WI38 (cell line): ENCODE results near the gene PRR36.

Experiments used
- H3K4me3 ChIP-seq: 2 replicates; pipeline ENCODE4 v1.5.1; 2011; ENCODE audit warnings: low read depth, mild to moderate bottlenecking, control low read depth, low read length
- TF ChIP-seq, protein P1 (sequence below): IDR thresholded peaks from 2 replicates; pipeline ENCODE4 v1.5.1; 2012; ENCODE audit warnings: low read depth, mild to moderate bottlenecking, control low read depth, low read length

Gene PRR36

DNA sequence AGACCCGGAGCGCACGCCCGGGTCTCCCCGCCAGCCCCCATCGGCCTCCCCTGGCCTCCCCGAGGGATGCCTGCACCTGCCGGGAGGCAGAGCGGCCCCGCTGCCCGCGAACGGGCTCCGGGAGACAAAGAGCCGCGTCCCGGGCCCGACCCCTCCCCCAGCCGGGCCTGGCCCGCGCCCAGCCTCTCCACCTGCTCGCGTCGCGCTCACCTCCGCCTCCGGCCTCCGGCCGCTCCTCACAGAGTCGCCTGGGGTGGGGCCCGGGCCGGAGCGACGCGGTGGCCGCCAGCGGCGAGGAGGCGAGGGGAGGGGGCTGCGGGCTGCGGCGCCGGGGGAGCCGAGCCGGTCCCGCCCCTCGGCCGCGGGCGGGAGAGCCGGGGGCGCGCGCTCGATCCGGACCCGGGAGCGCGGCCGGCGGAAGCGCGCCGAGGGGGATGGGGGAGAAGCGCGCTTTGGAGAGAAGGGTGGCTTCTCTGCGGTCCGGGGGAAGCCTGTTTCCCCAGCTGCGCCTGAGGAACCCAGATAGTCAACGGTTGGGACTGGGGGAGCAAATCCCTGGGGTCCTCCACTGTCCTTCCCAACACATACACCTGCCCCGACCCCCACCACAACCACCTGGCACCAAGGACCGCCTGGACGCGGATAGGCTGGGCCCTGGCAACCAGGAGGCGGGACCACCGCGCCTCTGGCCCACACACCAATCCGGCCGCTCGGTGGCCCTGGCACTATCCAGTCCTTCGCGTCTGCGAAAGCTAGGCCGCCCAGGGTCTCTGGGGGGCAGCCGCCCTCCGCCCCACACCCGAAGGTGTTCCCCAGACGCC is at the start of gene PRR36:
Gene PRR36 (minus strand): TSS at position 315 of the 821 bp plus-strand sequence. CDS start 701 bp downstream, outside the sequence.
- H3K4me3 ChIP-seq = no peak within 1 kb of the TSS; the same call in 1 of the 2 replicates

DNA sequence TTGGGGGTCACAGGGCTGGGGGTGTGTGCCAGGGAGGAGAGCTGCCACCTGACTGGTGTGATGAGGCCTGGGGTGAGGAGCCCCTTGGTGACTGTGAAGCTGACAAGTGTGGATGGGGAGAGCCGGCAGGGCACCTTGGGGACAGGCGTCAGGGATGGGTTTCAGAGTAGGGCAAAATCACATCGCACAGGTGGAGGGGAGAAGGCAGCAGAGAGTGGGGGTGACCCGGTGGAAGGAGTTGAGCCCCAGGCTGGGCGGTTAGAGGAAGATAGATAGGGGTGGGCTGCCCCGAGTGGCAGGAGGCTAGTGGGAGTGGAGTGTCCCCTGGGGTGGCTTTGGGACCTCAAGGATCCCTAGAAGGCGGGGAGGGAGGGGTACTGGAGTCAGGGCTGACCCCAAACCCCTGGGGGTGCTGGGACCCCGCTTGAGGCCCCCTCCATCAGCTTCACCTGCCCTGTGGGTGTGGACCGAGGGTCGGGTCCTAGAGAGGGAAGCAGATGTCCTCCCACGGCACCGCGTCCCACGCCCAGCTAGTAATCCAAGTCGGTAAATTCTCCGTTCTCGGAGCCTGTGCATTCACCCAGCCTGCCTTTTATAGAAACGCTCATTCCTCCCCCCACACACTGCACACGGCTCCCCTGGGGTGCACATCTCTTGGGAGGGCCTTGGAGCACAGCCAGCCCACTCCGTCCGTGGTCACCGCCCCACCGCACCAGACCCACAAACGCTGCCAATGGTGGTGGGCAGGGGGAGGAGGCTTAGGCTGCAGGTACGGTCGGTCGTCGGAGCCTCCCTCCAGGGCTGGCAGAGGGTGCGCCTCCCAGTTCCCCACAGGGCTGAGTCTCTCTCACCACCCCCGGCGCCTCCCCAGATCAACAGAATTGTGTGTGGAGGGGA is 49.4 kb upstream of the PRR36 start:
- TF ChIP-seq, protein P1, sequence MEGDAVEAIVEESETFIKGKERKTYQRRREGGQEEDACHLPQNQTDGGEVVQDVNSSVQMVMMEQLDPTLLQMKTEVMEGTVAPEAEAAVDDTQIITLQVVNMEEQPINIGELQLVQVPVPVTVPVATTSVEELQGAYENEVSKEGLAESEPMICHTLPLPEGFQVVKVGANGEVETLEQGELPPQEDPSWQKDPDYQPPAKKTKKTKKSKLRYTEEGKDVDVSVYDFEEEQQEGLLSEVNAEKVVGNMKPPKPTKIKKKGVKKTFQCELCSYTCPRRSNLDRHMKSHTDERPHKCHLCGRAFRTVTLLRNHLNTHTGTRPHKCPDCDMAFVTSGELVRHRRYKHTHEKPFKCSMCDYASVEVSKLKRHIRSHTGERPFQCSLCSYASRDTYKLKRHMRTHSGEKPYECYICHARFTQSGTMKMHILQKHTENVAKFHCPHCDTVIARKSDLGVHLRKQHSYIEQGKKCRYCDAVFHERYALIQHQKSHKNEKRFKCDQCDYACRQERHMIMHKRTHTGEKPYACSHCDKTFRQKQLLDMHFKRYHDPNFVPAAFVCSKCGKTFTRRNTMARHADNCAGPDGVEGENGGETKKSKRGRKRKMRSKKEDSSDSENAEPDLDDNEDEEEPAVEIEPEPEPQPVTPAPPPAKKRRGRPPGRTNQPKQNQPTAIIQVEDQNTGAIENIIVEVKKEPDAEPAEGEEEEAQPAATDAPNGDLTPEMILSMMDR = no peak
- no peak overlapping the region for H3K4me3 ChIP-seq

More for the DNA sequence above, at the start of gene PRR36:
- TF ChIP-seq, protein P1 = no peak

DNA sequence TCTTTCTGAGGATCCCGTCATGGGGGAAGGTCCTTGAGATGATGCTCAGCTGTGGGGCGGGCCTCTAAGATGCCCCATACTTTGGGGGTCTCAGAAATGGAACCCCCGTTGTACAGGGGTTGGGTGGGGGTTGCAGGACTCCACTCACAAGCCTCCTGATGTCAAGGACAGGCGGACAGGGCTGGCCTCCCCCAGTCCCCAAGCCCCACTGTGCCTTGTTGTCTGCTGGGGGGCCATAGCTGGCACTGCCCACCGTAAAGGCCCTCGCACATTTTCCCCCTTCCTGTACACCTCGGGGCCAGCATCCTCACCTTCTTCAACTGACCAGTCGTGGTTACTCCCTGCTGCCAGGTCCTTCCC is 48.6 kb upstream of the PRR36 start:
- TF ChIP-seq, protein P1 = no peak
- H3K4me3 ChIP-seq = no peak overlapping the region

DNA sequence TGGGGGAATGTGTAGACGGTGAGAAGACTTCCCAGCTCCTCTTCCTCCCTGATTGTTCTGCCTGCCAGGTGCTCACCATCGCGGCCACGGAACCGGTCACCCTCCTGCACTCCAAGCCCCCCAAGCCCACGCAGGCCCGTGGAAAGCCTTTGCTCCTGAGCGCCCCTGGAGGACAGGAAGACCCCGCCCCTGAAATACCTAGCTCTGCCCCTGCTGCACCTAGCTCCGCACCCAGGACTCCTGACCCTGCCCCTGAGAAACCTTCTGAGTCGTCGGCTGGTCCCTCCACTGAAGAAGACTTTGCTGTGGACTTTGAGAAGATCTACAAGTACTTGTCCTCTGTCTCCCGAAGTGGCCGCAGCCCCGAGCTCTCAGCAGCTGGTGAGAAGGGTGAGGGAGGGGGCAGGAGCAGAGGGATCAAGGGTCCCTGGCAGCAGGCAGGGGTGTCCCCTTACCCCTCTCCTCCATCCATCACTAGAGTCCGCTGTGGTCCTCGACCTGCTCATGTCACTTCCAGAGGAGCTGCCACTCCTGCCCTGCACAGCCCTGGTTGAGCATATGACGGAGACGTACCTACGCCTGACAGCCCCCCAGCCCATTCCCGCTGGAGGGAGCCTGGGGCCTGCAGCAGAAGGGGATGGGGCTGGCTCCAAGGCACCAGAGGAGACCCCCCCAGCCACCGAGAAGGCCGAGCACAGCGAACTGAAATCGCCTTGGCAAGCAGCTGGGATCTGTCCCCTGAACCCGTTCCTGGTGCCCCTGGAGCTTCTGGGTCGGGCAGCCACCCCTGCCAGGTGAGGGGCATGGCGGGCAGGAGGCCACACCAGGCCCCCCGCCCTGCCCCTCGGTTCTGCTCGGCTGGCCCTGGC is 48.0 kb upstream of the PRR36 start:
- no peak overlapping the region; the same call in 1 of the 2 replicates for H3K4me3 ChIP-seq
- TF ChIP-seq, protein P1 = no peak

DNA sequence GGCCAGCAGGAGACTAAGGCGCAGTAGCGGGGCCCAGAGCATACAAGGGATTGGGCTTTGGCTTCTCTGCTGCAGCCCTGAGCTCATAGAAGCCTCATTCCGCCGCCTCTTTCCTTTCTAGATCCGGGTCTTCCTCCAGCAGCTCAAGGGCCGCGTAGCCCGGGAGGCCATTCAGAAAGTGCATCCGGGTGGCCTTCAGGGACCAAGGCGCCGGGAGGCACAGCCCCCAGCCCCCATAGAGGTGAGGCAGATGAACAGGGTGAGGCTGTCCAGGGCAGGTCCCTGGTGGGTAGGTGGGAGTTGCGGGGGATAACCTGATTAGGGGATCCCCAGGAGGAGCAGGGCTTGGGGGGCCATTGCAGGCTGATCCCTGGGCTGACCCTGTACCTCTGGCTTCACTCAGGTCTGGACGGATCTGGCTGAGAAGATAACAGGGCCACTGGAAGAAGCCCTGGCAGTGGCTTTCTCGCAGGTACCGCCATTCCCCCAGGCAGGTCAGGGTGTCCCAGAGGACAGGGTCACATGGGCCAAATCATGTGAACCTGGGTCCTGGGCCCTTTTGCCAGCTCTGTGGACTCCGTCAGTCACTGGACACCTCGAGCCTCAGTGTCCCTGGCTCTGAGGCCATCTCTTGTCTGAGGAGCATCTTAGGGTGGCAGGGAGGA is 47.2 kb upstream of the PRR36 start:
- TF ChIP-seq, protein P1 = no peak
- peak overlapping the region; percentile 61 for H3K4me3 ChIP-seq

DNA sequence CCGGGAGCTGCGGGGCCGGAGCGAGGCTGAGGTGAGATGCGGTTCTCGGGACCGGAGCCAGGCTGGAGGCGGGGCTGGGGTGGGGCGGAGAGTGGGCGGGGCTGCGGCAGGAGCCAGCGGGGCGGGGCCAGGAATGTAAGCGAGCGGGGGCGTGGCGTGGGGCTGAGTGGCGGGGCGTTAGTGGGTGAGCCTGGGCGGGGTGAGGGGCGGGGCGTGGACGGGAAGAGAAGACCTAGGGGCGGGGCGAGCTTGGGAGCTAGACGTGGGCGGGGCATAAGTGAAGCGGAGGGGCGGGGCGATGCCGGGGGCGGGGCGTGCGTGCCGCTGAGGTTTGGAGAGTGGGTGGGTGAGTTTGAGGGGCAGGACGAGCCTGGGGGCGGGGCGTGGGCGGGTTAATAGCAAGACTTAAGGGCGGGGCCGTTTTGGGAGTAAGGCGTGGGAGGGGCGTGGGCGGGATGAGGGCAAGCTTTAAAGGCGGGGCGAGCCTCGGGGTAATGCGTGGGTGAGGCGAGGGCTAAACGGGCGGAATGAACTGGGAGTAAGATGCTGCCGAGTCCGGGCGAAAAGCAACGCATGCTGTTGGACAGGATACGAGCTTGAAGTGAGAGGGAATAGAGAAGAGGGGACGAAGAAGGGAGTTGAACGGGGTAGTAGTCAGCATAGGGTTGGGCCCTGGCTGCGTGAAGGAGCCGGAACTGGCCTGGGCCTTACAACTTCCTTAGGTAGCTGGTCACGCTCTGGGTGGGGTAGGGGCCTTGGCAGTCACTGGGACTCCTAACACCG is 46.5 kb upstream of the PRR36 start:
- TF ChIP-seq, protein P1 = no peak
- peak overlapping the region; percentile 71 for H3K4me3 ChIP-seq
